ENCODE results near the gene GPX6. TPM values are rescaled to one million over a fixed set of nuclear protein-coding genes. Genes with fewer than 3 reads are reported as not detected.
"Not testable (repeated sequence)": the region's sequence is repeated elsewhere in the genome, so short reads cannot be mapped to it uniquely, and the experiment has no call there.

GPX6 gene
- total RNA-seq, 3 donors from 2014 or later = not detected

- no peaks in the 10 kb centered on the region for H3K4me1 ChIP-seq
- intact Hi-C loops (cut with DNase I; ENCODE audit: low total_unique reads) = no loop called here
- H3K9me3 ChIP-seq = no peaks in the 10 kb centered on the region
- H3K27ac ChIP-seq = no peak overlapping the region
- H3K36me3 ChIP-seq = no peaks in the 10 kb centered on the region
- TF ChIP-seq POLR2A (IDR thresholded peaks at IDR 0.05) (no peak), POLR2AphosphoS5 (IDR thresholded peaks at IDR 0.05) (no peak), CTCF (IDR thresholded peaks at IDR 0.05) (no peak)
- H3K4me3 ChIP-seq = no peak overlapping the region
- no peak for DNase-seq (ENCODE audit: low spot score in 2 of 2)
- H3K27me3 ChIP-seq = peaks cover 0 to 21% of the 10 kb centered on the region in 2 donors
Measured at GRCh38 chr6:28480253-28480932, 35.2 kb downstream of the GPX6 start.

DNA sequence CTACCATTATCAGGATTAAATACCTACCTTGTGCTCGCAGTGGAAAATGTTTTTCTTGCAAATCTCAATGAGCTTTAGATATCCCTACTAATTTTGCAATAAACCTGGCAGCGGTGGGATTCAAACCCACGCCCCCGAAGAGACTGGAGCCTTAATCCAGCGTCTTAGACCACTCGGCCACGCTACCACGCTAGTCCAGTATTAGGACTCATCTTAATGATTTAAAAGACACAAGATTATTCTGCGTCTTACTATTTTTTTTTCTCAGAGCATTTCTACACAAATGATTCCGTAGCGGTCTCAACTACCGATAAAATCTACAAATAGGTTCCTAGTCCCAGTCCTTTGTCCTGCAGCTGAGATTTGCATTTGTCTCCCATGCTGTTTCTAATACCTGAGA is 37.1 kb downstream of the GPX6 start:
- Histone ChIP-seq H3K27ac (no peak overlapping the region), H3K4me3 (no peak overlapping the region), H3K4me1 (no peaks in the 10 kb centered on the region), H3K9me3 (no peaks in the 10 kb centered on the region), H3K27me3 (peaks cover 0 to 21% of the 10 kb centered on the region in 2 donors), H3K36me3 (no peaks in the 10 kb centered on the region)
- intact Hi-C loops (cut with DNase I; ENCODE audit: low total_unique reads) = no loop called here
- DNase-seq (ENCODE audit: low spot score in 2 of 2) = no peak
- TF ChIP-seq POLR2A (IDR thresholded peaks at IDR 0.05) = no peak
- TF ChIP-seq POLR2AphosphoS5 (IDR thresholded peaks at IDR 0.05) = no peak
- no peak for TF ChIP-seq CTCF (IDR thresholded peaks at IDR 0.05)

DNA sequence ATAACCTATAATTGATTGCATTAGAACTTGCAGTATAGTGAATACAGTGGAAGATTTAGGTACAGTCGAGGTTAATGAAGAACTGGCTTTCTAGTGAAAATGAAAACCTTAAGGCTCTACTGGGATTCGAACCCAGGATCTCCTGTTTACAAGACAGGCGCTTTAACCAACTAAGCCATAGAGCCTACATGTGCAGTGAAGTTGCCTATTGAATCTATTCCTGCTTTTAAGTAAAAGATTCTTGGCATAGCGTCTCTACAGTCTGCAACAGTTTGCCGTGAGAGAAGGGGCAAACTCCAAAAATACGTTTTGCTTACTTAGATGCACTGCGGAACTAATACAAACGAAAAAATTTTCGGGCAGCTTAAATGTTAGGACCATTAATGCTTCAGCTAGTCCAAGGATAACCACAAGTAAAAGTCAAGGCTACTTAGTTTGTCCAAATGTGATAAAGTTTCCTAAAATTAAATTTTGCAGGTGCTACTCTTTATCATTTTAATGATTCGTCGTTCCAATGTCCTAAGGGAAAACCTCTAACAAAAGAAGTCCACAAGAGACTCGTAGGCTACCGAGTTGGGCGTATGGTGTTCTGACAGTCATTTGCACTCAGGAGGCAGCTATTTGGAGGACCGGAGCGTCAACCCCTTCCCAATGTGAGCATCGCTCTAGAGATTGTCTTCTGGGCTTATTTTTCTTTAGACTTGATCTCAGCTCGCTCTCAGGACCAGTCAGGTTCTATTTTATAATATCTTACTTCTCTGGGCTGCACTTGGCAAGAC is 41.0 kb downstream of the GPX6 start:
- TF ChIP-seq POLR2A (IDR thresholded peaks at IDR 0.05) (no peak), CTCF (IDR thresholded peaks at IDR 0.05) (no peak), POLR2AphosphoS5 (IDR thresholded peaks at IDR 0.05) (no peak)
- H3K4me1 ChIP-seq = no peaks in the 10 kb centered on the region
- no peak overlapping the region for H3K4me3 ChIP-seq
- peaks cover 0 to under 1% of the 10 kb centered on the region in 2 donors for H3K9me3 ChIP-seq
- no peak for DNase-seq (ENCODE audit: low spot score in 2 of 2)
- intact Hi-C loops (cut with DNase I; ENCODE audit: low total_unique reads) = no loop called here
- peaks cover 0 to 6% of the 10 kb centered on the region in 2 donors for H3K27me3 ChIP-seq
- H3K27ac ChIP-seq = no peak overlapping the region
- no peaks in the 10 kb centered on the region for H3K36me3 ChIP-seq

GRCh38 chr6:28469153-28469745 is 46.3 kb downstream of the GPX6 start:
- intact Hi-C loops (cut with DNase I; ENCODE audit: low total_unique reads); H3K4me1 ChIP-seq; H3K9me3 ChIP-seq; H3K4me3 ChIP-seq; DNase-seq (ENCODE audit: low spot score in 2 of 2); H3K36me3 ChIP-seq; H3K27ac ChIP-seq: not testable (repeated sequence)
- peaks cover 0 to 18% of the 10 kb centered on the region in 2 donors for H3K27me3 ChIP-seq

DNA sequence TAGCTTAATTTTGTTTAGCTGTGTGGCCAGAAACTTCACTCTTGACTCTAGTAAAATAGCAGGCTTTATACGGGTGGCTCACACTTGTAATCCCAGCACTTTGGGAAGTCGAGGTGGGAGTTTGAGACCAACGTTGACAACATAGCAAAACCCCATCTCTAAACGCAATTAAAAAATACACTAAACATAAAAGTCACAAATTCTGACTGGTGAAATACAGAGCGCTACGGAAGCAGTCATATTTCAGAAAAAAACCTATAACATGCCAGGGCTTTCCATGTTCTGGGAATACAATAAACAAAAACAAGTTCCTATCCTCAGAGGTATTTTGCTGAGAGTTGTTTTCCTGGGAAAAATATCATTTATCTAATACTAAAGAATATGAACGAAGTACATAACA is 47.5 kb downstream of the GPX6 start:
- TF ChIP-seq POLR2AphosphoS5 (IDR thresholded peaks at IDR 0.05) (no peak), CTCF (IDR thresholded peaks at IDR 0.05) (no peak), POLR2A (IDR thresholded peaks at IDR 0.05) (no peak)
- Histone ChIP-seq H3K9me3 (peaks cover 0 to 5% of the 10 kb centered on the region in 2 donors), H3K4me3 (no peak overlapping the region), H3K27ac (no peak overlapping the region), H3K36me3 (no peaks in the 10 kb centered on the region), H3K4me1 (no peaks in the 10 kb centered on the region), H3K27me3 (peaks cover 0 to 24% of the 10 kb centered on the region in 2 donors)
- intact Hi-C loops (cut with DNase I; ENCODE audit: low total_unique reads) = no loop called here
- DNase-seq (ENCODE audit: low spot score in 2 of 2) = no peak

All from breast epithelium (tissue), 4 donors.